ENCODE measurements around the gene ZNF578. TPM values are rescaled to one million over a fixed set of nuclear protein-coding genes. Genes with fewer than 3 reads are reported as not detected.
"Not testable (repeated sequence)": the region's sequence is repeated elsewhere in the genome, so short reads cannot be mapped to it uniquely, and the experiment has no call there.

Gene ZNF578
- total RNA-seq, 1 donor from 2014 or later, result 4.1 TPM

GRCh38 chr19:52535771-52536447 lies 82.6 kb downstream of the ZNF578 start:
- H3K36me3 Mint-ChIP-seq (ENCODE audit: unreplicated experiment), result no peaks in the 10 kb centered on the region
- peak; percentile 97 for DNase-seq
- no peaks in the 10 kb centered on the region for H3K27me3 Mint-ChIP-seq (ENCODE audit: unreplicated experiment)
- peak overlapping the region; percentile 90 for H3K4me3 Mint-ChIP-seq (ENCODE audit: unreplicated experiment)
- peaks cover 2% of the 10 kb centered on the region for H3K4me1 Mint-ChIP-seq (ENCODE audit: low read depth, unreplicated experiment)
- peaks cover 6% of the 10 kb centered on the region for H3K9me3 Mint-ChIP-seq (ENCODE audit: unreplicated experiment)
- peak overlapping the region; percentile 83 for H3K27ac Mint-ChIP-seq (ENCODE audit: unreplicated experiment)
- TF ChIP-seq CTCF (IDR thresholded peaks at IDR 0.05; ENCODE audit: partially characterized antibody, unreplicated experiment), result peak; percentile 61

DNA sequence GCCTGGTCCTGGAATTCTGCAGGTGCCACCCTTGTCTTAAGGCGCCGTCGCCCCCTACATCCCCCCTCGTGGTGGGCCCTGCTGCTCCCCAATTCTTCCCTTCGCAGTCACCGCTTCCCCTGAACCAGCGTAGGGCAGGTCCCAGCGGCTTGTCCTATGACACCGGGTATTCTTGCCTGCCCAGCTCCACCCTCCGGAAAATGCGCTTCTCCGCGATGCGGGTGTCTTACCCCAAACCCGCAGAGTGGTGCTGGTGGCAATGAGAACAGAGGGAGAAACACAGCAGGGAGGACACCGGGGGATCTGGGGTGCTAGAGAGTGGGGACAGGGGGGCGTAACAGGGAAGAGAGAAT lies 83.1 kb downstream of the ZNF578 start:
- Mint-ChIP-seq H3K27me3 (ENCODE audit: unreplicated experiment) (no peaks in the 10 kb centered on the region), H3K27ac (ENCODE audit: unreplicated experiment) (peak overlapping the region; percentile 62), H3K36me3 (ENCODE audit: unreplicated experiment) (no peaks in the 10 kb centered on the region), H3K4me1 (ENCODE audit: low read depth, unreplicated experiment) (peaks cover 2% of the 10 kb centered on the region), H3K9me3 (ENCODE audit: unreplicated experiment) (peaks cover 6% of the 10 kb centered on the region), H3K4me3 (ENCODE audit: unreplicated experiment) (peak overlapping the region; percentile 90)
- TF ChIP-seq CTCF (IDR thresholded peaks at IDR 0.05; ENCODE audit: partially characterized antibody, unreplicated experiment), result no peak
- no peak for DNase-seq

DNA sequence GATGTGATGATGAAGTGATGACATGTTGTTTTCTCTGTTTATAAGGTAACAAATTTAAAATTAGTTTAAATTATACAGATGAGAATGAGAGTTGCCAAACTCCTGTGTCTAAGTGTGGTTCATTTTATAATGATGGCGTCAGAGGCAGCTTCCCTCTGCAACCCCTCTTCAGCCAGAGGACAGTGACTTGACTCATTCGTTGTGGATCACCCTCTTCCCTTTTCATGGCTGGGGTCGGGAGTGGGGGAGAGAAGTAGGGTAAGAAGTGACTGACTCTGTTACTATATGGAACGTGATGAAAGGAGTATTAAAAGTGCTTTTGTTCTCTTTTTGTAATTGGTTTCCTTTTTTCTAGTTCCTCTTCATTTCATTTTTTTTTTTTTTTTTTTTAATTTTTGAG lies 85.5 kb downstream of the ZNF578 start:
- not testable (repeated sequence) for H3K27ac Mint-ChIP-seq (ENCODE audit: unreplicated experiment); H3K27me3 Mint-ChIP-seq (ENCODE audit: unreplicated experiment)

DNA sequence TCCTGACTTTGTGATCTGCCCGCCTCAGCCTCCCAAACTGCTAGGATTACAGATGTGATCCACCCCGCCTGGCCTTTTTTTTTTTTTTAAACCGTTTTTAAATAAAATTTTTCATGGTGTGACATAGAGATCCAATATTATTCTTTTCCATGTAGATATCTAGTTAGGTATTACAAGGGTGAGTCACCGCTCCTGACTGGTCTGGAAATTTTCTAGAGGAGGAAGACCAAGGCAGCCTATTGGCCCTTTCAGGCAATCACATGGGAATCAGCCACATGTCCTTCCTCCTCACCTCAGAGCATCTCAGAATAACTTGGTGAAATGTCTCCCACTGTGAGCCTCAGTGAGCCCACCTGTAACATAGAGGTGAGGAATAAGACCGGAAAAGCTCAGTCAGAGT lies 87.8 kb downstream of the ZNF578 start:
- H3K27me3 Mint-ChIP-seq (ENCODE audit: unreplicated experiment); H3K4me1 Mint-ChIP-seq (ENCODE audit: low read depth, unreplicated experiment); H3K9me3 Mint-ChIP-seq (ENCODE audit: unreplicated experiment); H3K27ac Mint-ChIP-seq (ENCODE audit: unreplicated experiment); DNase-seq; H3K4me3 Mint-ChIP-seq (ENCODE audit: unreplicated experiment): not testable (repeated sequence)
- H3K36me3 Mint-ChIP-seq (ENCODE audit: unreplicated experiment), result peaks cover 13% of the 10 kb centered on the region

More for the DNA sequence above, 85.5 kb downstream of the ZNF578 start:
- not testable (repeated sequence) for DNase-seq; H3K4me1 Mint-ChIP-seq (ENCODE audit: low read depth, unreplicated experiment); H3K9me3 Mint-ChIP-seq (ENCODE audit: unreplicated experiment); H3K4me3 Mint-ChIP-seq (ENCODE audit: unreplicated experiment); H3K36me3 Mint-ChIP-seq (ENCODE audit: unreplicated experiment)

- H3K9me3 Mint-ChIP-seq (ENCODE audit: unreplicated experiment), result no peaks in the 10 kb centered on the region
- DNase-seq, result no peak
- peaks cover 13% of the 10 kb centered on the region for H3K36me3 Mint-ChIP-seq (ENCODE audit: unreplicated experiment)
- H3K27me3 Mint-ChIP-seq (ENCODE audit: unreplicated experiment), result no peaks in the 10 kb centered on the region
- H3K4me1 Mint-ChIP-seq (ENCODE audit: low read depth, unreplicated experiment), result no peaks in the 10 kb centered on the region
- no peak overlapping the region for H3K27ac Mint-ChIP-seq (ENCODE audit: unreplicated experiment)
- no peak overlapping the region for H3K4me3 Mint-ChIP-seq (ENCODE audit: unreplicated experiment)
- no peak for TF ChIP-seq CTCF (IDR thresholded peaks at IDR 0.05; ENCODE audit: partially characterized antibody, unreplicated experiment)
These were observed 88.3 kb downstream of the ZNF578 start for GRCh38 chr19:52541608-52542007.

- DNase-seq; H3K9me3 Mint-ChIP-seq (ENCODE audit: unreplicated experiment); H3K4me1 Mint-ChIP-seq (ENCODE audit: low read depth, unreplicated experiment); H3K4me3 Mint-ChIP-seq (ENCODE audit: unreplicated experiment); H3K27ac Mint-ChIP-seq (ENCODE audit: unreplicated experiment); H3K27me3 Mint-ChIP-seq (ENCODE audit: unreplicated experiment): not testable (repeated sequence)
- H3K36me3 Mint-ChIP-seq (ENCODE audit: unreplicated experiment), result peaks cover 13% of the 10 kb centered on the region
These were observed 89.2 kb downstream of the ZNF578 start for GRCh38 chr19:52542541-52542940.
